NB4 (cell line): ENCODE results near the gene PDZD2.

ENCODE experiments used
- DNase-seq: peaks from one replicate; pipeline ENCODE4 v3.0.0; 2010; ENCODE audit warnings: low read depth
- H3K4me3 ChIP-seq: one replicate; pipeline ENCODE4 v1.5.1; 2011; ENCODE audit warnings: mild to moderate bottlenecking, low read depth, low read length, moderate library complexity
- CTCF ChIP-seq: IDR thresholded peaks from one replicate; pipeline ENCODE4 v1.5.1; 2012; ENCODE audit warnings: low read depth, low read length
- MYC ChIP-seq: IDR thresholded peaks from 2 replicates; pipeline ENCODE4 v1.6.1; 2011; ENCODE audit warnings: low read depth, low read length
- POLR2A ChIP-seq: IDR thresholded peaks from 2 replicates; pipeline ENCODE4 v1.6.1; 2011; ENCODE audit warnings: mild to moderate bottlenecking; ENCODE audit not compliant: insufficient read length; ENCODE audit errors: extremely low read depth
- TF ChIP-seq, protein P1 (sequence below): IDR thresholded peaks from 2 replicates; pipeline ENCODE4 v1.6.1; 2011; ENCODE audit warnings: low read depth, low read length

The PDZD2 gene

DNA sequence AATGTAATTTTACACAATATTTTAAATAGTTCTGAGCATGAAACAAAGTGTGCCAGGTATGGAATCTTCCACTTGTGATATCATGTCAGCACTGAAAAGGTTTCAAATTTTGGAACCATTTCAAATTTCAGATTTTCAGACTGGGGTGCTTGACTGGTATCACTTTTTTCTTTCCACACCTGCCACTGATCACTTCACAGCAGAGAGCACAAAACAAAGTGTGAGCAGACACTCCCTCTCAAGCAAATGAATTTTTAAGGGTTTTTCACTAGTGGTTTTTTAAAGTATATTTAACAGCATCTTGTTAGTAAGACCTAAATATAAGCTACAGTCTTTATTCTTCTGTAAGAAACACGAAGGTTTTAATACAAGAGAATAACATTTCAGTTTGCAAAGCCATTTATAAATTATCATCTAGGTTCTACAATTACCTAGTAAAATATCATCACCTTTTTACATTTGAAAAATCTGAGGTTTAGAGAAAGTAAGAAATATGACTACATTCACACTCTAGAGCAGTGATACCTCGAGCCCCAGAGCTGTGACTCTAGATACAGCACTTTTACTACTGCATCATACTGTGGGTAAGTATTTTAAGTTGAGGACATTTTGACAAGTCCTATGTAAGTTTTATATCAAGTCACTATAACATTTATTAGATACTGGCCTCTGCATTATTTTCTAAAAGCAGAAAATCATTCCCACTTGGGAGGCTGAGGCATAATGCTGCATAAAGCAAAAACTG, 520.6 kb downstream of the PDZD2 start:
- DNase-seq: no peak
- H3K4me3 ChIP-seq: no peak overlapping the region
- TF ChIP-seq MYC: no peak
- no peak for TF ChIP-seq CTCF
- TF ChIP-seq, protein P1, sequence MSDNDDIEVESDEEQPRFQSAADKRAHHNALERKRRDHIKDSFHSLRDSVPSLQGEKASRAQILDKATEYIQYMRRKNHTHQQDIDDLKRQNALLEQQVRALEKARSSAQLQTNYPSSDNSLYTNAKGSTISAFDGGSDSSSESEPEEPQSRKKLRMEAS: no peak
- TF ChIP-seq POLR2A: no peak

GRCh38 chr5:32160228-32160627, 521.3 kb downstream of the PDZD2 start:
- TF ChIP-seq MYC: no peak
- TF ChIP-seq CTCF: no peak
- TF ChIP-seq, protein P1: no peak
- TF ChIP-seq POLR2A: no peak
- no peak for DNase-seq
- no peak overlapping the region for H3K4me3 ChIP-seq
